Measurements from ENCODE around the gene CPVL. TPM values are rescaled to one million over a fixed set of nuclear protein-coding genes. Genes with fewer than 3 reads are reported as not detected.

Gene CPVL
- total RNA-seq, 1 experiment from 2014 or later: 26.9 TPM

DNA sequence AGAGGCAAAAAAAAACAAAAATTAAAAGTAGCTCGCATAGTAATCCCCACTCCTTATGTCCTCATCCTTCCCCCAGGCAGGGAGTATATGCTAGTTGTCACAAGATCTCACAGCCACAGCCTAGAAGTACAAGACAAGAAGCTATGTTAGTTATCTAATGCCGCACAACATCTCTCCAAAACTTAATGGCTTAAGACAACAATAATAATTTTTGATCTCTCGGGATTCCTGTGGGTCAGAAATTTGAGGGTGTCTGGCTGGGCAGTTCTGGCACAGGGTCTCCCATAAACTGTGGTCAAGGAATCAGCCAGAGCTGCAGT lies 39.7 kb downstream of the CPVL start:
- WGBS (ENCODE audit: extremely low coverage, insufficient read length, low lambda C conversion rate): no CpG with 5 or more reads among the region's 3 CpGs
- no peak overlapping the region for H3K56ac ChIP-seq (ENCODE audit: insufficient read length, low read depth, low read length)
- H4K91ac ChIP-seq (ENCODE audit: insufficient read length, low read depth, low read length): no peak overlapping the region
- no peak overlapping the region for H4K5ac ChIP-seq (ENCODE audit: insufficient read length, low read depth, low read length)
- H3T11ph ChIP-seq (ENCODE audit: low read length): no peak overlapping the region
- H3K23me2 ChIP-seq (ENCODE audit: insufficient read length, low read depth, low read length, poor library complexity, severe bottlenecking): no peaks in the 10 kb centered on the region
- H4K20me1 ChIP-seq (ENCODE audit: control insufficient read depth, insufficient read depth, insufficient read length): no peaks in the 10 kb centered on the region
- H2BK12ac ChIP-seq (ENCODE audit: insufficient read length, low read depth, low read length): no peak overlapping the region
- H3K79me1 ChIP-seq (ENCODE audit: insufficient read depth, low read depth, low read length, poor library complexity, severe bottlenecking): no peaks in the 10 kb centered on the region
- no peak overlapping the region for H2BK120ac ChIP-seq (ENCODE audit: low read depth, low read length, poor library complexity, severe bottlenecking)
- no peak overlapping the region for H3K4me3 Mint-ChIP-seq
- DNase-seq: no peak
- no peak overlapping the region for H2BK15ac ChIP-seq (ENCODE audit: low read depth, low read length)
- no peak overlapping the region for H2AFZ ChIP-seq (ENCODE audit: low read length)
- TF ChIP-seq CTCF (conservative IDR thresholded peaks at IDR 0.05): no peak
- no peak overlapping the region for H3K4me2 ChIP-seq (ENCODE audit: insufficient read depth, insufficient read length, low read length)
- no peak overlapping the region for H3K4ac ChIP-seq (ENCODE audit: low read depth, low read length)
- H2AK5ac ChIP-seq (ENCODE audit: insufficient read length, low read length): no peak overlapping the region
- peak overlapping the region in 1 of 3 experiments; percentile 72; a peak in 1 of 7 replicates for H3K27ac Mint-ChIP-seq
- peaks cover 0 to 3% of the 10 kb centered on the region in 2 experiments; a peak in 2 of 5 replicates for H3K9me3 Mint-ChIP-seq
- H3K18ac ChIP-seq (ENCODE audit: insufficient read length, low read depth, low read length): no peak overlapping the region
- no peak overlapping the region for H3K9ac ChIP-seq (ENCODE audit: extremely low read depth, insufficient read length, low read length)
- no peak overlapping the region for H3K27ac ChIP-seq (ENCODE audit: insufficient read length, low read depth, low read length)
- H2BK5ac ChIP-seq (ENCODE audit: insufficient read length, low read length): no peak overlapping the region
- peaks cover 3 to 11% (median 9%) of the 10 kb centered on the region in 3 experiments; a peak in 5 of 7 replicates for H3K36me3 Mint-ChIP-seq (ENCODE audit: insufficient read depth in 1 of 3, low read depth in 3 of 3)
- no peak overlapping the region for H3K14ac ChIP-seq (ENCODE audit: insufficient read depth, low read length)
- no peak overlapping the region for H3K23ac ChIP-seq (ENCODE audit: insufficient read length, low read depth, low read length)
- no peak overlapping the region for H4K8ac ChIP-seq (replicated peaks; ENCODE audit: insufficient read length, low read depth, low read length)
- H3K9me3 ChIP-seq (ENCODE audit: control insufficient read depth, low read depth, low read length): no peaks in the 10 kb centered on the region
- no peak overlapping the region for H2BK20ac ChIP-seq (ENCODE audit: low read depth, low read length, poor library complexity, severe bottlenecking)
- H3K27me3 Mint-ChIP-seq (ENCODE audit: low read depth): no peaks in the 10 kb centered on the region
- no peaks in the 10 kb centered on the region for H3K27me3 ChIP-seq (ENCODE audit: insufficient read depth, low read length)
- H3K4me1 Mint-ChIP-seq: peaks cover 0 to 4% of the 10 kb centered on the region in 2 experiments; a peak in 2 of 4 replicates
- no peaks in the 10 kb centered on the region for H3K4me1 ChIP-seq (ENCODE audit: insufficient read depth, low read length)
- H3K79me2 ChIP-seq (ENCODE audit: insufficient read depth, low read length): no peaks in the 10 kb centered on the region

All from H9 (cell line).